DOHH2 (cell line): ENCODE results near the gene MTIF3.
A peak's percentile ranks its signal among the peaks of the same experiment; 100 is the strongest.
"Not testable (repeated sequence)": the region's sequence is repeated elsewhere in the genome, so short reads cannot be mapped to it uniquely, and the experiment has no call there.

Source experiments
- H3F3A ChIP-seq: fragments of 200-600 bp; sonication (generic), shearing (Covaris generic); 2 replicates; pipeline ENCODE4 v1.6.0; 2016; ENCODE audit warnings: antibody characterized with exemption, mild to moderate bottlenecking; ENCODE audit not compliant: control insufficient read depth, insufficient read depth
- H3K27ac ChIP-seq: fragments of 200-600 bp; sonication (generic); 2 replicates; pipeline ENCODE4 v1.5.1; 2014; ENCODE audit warnings: low read depth, mild to moderate bottlenecking, low read length, moderate library complexity
- H3K27me3 ChIP-seq: fragments of 200-600 bp; sonication (generic); 2 replicates; pipeline ENCODE4 v1.6.1; 2014; ENCODE audit warnings: mild to moderate bottlenecking, low read length, mixed read lengths; ENCODE audit not compliant: control insufficient read depth
- H3K36me3 ChIP-seq: fragments of 200-600 bp; sonication (generic); 2 replicates; pipeline ENCODE4 v1.6.1; 2014; ENCODE audit warnings: mild to moderate bottlenecking, low read length, moderate library complexity, mixed read lengths; ENCODE audit not compliant: control insufficient read depth
- H3K4me1 ChIP-seq: fragments of 200-600 bp; sonication (generic); 2 replicates; pipeline ENCODE4 v1.6.1; 2014; ENCODE audit warnings: mild to moderate bottlenecking, low read length, mixed read lengths; ENCODE audit not compliant: control insufficient read depth
- H3K4me2 ChIP-seq: fragments of 200-600 bp; sonication (generic); 2 replicates; pipeline ENCODE4 v1.6.0; 2014; ENCODE audit warnings: mild to moderate bottlenecking, low read length, moderate library complexity
- H3K4me3 ChIP-seq: fragments of 200-600 bp; sonication (generic); 2 replicates; pipeline ENCODE4 v1.5.1; 2014; ENCODE audit warnings: mild to moderate bottlenecking, low read length, mixed read lengths
- H3K79me2 ChIP-seq: fragments of 200-600 bp; sonication (generic); 2 replicates; pipeline ENCODE4 v1.6.1; 2014; ENCODE audit warnings: mild to moderate bottlenecking, low read length, mixed read lengths; ENCODE audit not compliant: control insufficient read depth
- H3K9me2 ChIP-seq: fragments of 200-600 bp; sonication (generic); replicated peaks from 2 replicates; pipeline ENCODE4 v1.6.1; 2014; ENCODE audit warnings: mild to moderate bottlenecking, low read length, mixed read lengths; ENCODE audit not compliant: control insufficient read depth
- H3K9me3 ChIP-seq: fragments of 200-600 bp; sonication (generic); 2 replicates; pipeline ENCODE4 v1.6.1; 2014; ENCODE audit warnings: antibody characterized with exemption, low read length, mixed read lengths; ENCODE audit not compliant: control insufficient read depth, insufficient read depth
- H4K20me1 ChIP-seq: fragments of 200-600 bp; sonication (generic); 2 replicates; pipeline ENCODE4 v1.6.0; 2014; ENCODE audit warnings: low read depth, mild to moderate bottlenecking, antibody characterized with exemption, low read length, moderate library complexity; ENCODE audit not compliant: control insufficient read depth, insufficient read depth
- CTCF ChIP-seq: fragments of 200-600 bp; sonication (generic); IDR thresholded peaks from one replicate; pipeline ENCODE4 v1.5.1; 2014; ENCODE audit warnings: antibody characterized with exemption, mild to moderate bottlenecking, low read depth, low read length; ENCODE audit not compliant: poor library complexity, severe bottlenecking
- EZH2phosphoT487 ChIP-seq: fragments of 200-600 bp; sonication (generic); IDR thresholded peaks from 2 replicates; pipeline ENCODE4 v1.6.1; 2017; ENCODE audit warnings: borderline replicate concordance, mild to moderate bottlenecking, antibody characterized with exemption, low read length, moderate library complexity, mixed read lengths

Gene MTIF3

GRCh38 chr13:27403203-27403678 is 47.1 kb downstream of the MTIF3 start:
- TF ChIP-seq CTCF = no peak
- no peak for TF ChIP-seq EZH2phosphoT487
- no peaks in the 10 kb centered on the region for H4K20me1 ChIP-seq
- no peak overlapping the region for H3K4me3 ChIP-seq
- 0 out of 2 replicates have a peak, but pooled peaks cover 4% of the 10 kb centered on the region for H3K9me3 ChIP-seq
- no peaks in the 10 kb centered on the region for H3K9me2 ChIP-seq
- H3F3A ChIP-seq = no peaks in the 10 kb centered on the region
- peaks cover 11% of the 10 kb centered on the region for H3K27me3 ChIP-seq
- no peaks in the 10 kb centered on the region for H3K36me3 ChIP-seq
- H3K4me1 ChIP-seq = peaks cover 6% of the 10 kb centered on the region; the same call in 1 of the 2 replicates
- H3K79me2 ChIP-seq = no peaks in the 10 kb centered on the region
- no peak overlapping the region for H3K27ac ChIP-seq
- no peak overlapping the region for H3K4me2 ChIP-seq

GRCh38 chr13:27401210-27401609 is 49.2 kb downstream of the MTIF3 start:
- H3K4me1 ChIP-seq = peaks cover 6% of the 10 kb centered on the region; the same call in 1 of the 2 replicates
- no peaks in the 10 kb centered on the region for H3K79me2 ChIP-seq
- H3K27me3 ChIP-seq = peaks cover 5% of the 10 kb centered on the region; the same call in 1 of the 2 replicates
- H3F3A ChIP-seq = no peaks in the 10 kb centered on the region
- TF ChIP-seq CTCF = no peak
- TF ChIP-seq EZH2phosphoT487 = no peak
- H3K4me2 ChIP-seq = peak overlapping the region; percentile 12; the same call in 1 of the 2 replicates
- H4K20me1 ChIP-seq = no peaks in the 10 kb centered on the region
- H3K4me3 ChIP-seq = no peak overlapping the region
- H3K9me2 ChIP-seq = no peaks in the 10 kb centered on the region
- H3K9me3 ChIP-seq = 0 out of 2 replicates have a peak, but pooled peaks cover 4% of the 10 kb centered on the region
- H3K36me3 ChIP-seq = no peaks in the 10 kb centered on the region
- H3K27ac ChIP-seq = no peak overlapping the region

GRCh38 chr13:27400405-27400804 is 50.0 kb downstream of the MTIF3 start:
- H3K4me2 ChIP-seq, H3K27me3 ChIP-seq: not testable (repeated sequence)

GRCh38 chr13:27398360-27398759 is 52.0 kb downstream of the MTIF3 start:
- Histone ChIP-seq H4K20me1 (no peaks in the 10 kb centered on the region), H3K9me3 (0 out of 2 replicates have a peak, but pooled peaks cover 4% of the 10 kb centered on the region), H3K4me3 (no peak overlapping the region), H3K4me2 (no peak overlapping the region), H3K79me2 (no peaks in the 10 kb centered on the region), H3F3A (no peaks in the 10 kb centered on the region), H3K27ac (no peak overlapping the region), H3K4me1 (peaks cover 6% of the 10 kb centered on the region; the same call in 1 of the 2 replicates), H3K9me2 (no peaks in the 10 kb centered on the region), H3K27me3 (peaks cover 9% of the 10 kb centered on the region), H3K36me3 (no peaks in the 10 kb centered on the region)
- no peak for TF ChIP-seq EZH2phosphoT487
- no peak for TF ChIP-seq CTCF

More at GRCh38 chr13:27400405-27400804, 50.0 kb downstream of the MTIF3 start:
- H4K20me1 ChIP-seq, H3F3A ChIP-seq, H3K36me3 ChIP-seq, H3K79me2 ChIP-seq, H3K4me3 ChIP-seq, H3K4me1 ChIP-seq, H3K9me3 ChIP-seq, H3K27ac ChIP-seq, H3K9me2 ChIP-seq: not testable (repeated sequence)
